ENCODE measurements around the gene EPB41L1.

EPB41L1 gene

GRCh38 chr20:36270744-36271638 is 116.5 kb downstream of the EPB41L1 start:
- no peaks in the 10 kb centered on the region for H3K9me3 ChIP-seq (ENCODE audit: low read length)
- no peaks in the 10 kb centered on the region for H3K27me3 ChIP-seq (ENCODE audit: insufficient read depth, low read length)
- H2AFZ ChIP-seq (ENCODE audit: low read depth, low read length), result no peak overlapping the region
- H3K4me1 ChIP-seq (ENCODE audit: insufficient read depth, low read length), result peaks cover 20% of the 10 kb centered on the region
- no peak overlapping the region for H3K4me3 ChIP-seq (ENCODE audit: low read length)
- H3K36me3 ChIP-seq (ENCODE audit: insufficient read depth, low read length), result no peaks in the 10 kb centered on the region

- Histone ChIP-seq H3K36me3 (ENCODE audit: insufficient read depth, low read length) (no peaks in the 10 kb centered on the region), H3K27me3 (ENCODE audit: insufficient read depth, low read length) (no peaks in the 10 kb centered on the region), H2AFZ (ENCODE audit: low read depth, low read length) (no peak overlapping the region), H3K9me3 (ENCODE audit: low read length) (no peaks in the 10 kb centered on the region), H3K4me3 (ENCODE audit: low read length) (no peak overlapping the region), H3K4me1 (ENCODE audit: insufficient read depth, low read length) (peaks cover 20% of the 10 kb centered on the region)
These were observed 117.4 kb downstream of the EPB41L1 start for GRCh38 chr20:36271639-36272546.

GRCh38 chr20:36272547-36273220 is 118.1 kb downstream of the EPB41L1 start:
- no peaks in the 10 kb centered on the region for H3K36me3 ChIP-seq (ENCODE audit: insufficient read depth, low read length)
- H3K4me1 ChIP-seq (ENCODE audit: insufficient read depth, low read length), result peaks cover 20% of the 10 kb centered on the region
- H3K9me3 ChIP-seq (ENCODE audit: low read length), result no peaks in the 10 kb centered on the region
- no peak overlapping the region for H3K4me3 ChIP-seq (ENCODE audit: low read length)
- no peaks in the 10 kb centered on the region for H3K27me3 ChIP-seq (ENCODE audit: insufficient read depth, low read length)
- no peak overlapping the region for H2AFZ ChIP-seq (ENCODE audit: low read depth, low read length)

GRCh38 chr20:36273414-36274180 is 119.1 kb downstream of the EPB41L1 start:
- Histone ChIP-seq H3K4me1 (ENCODE audit: insufficient read depth, low read length) (peaks cover 18% of the 10 kb centered on the region), H3K9me3 (ENCODE audit: low read length) (no peaks in the 10 kb centered on the region), H3K36me3 (ENCODE audit: insufficient read depth, low read length) (no peaks in the 10 kb centered on the region), H3K27me3 (ENCODE audit: insufficient read depth, low read length) (peaks cover 2% of the 10 kb centered on the region), H2AFZ (ENCODE audit: low read depth, low read length) (peak overlapping the region; percentile 58), H3K4me3 (ENCODE audit: low read length) (peak overlapping the region; percentile 15)

GRCh38 chr20:36274181-36274841 is 119.8 kb downstream of the EPB41L1 start:
- H3K9me3 ChIP-seq (ENCODE audit: low read length), result no peaks in the 10 kb centered on the region
- H3K36me3 ChIP-seq (ENCODE audit: insufficient read depth, low read length), result no peaks in the 10 kb centered on the region
- H3K27me3 ChIP-seq (ENCODE audit: insufficient read depth, low read length), result peaks cover 2% of the 10 kb centered on the region
- peak overlapping the region; percentile 58 for H2AFZ ChIP-seq (ENCODE audit: low read depth, low read length)
- peak overlapping the region; percentile 15 for H3K4me3 ChIP-seq (ENCODE audit: low read length)
- peaks cover 14% of the 10 kb centered on the region for H3K4me1 ChIP-seq (ENCODE audit: insufficient read depth, low read length)

GRCh38 chr20:36275011-36275410 is 120.5 kb downstream of the EPB41L1 start:
- no peaks in the 10 kb centered on the region for H3K9me3 ChIP-seq (ENCODE audit: low read length)
- no peaks in the 10 kb centered on the region for H3K36me3 ChIP-seq (ENCODE audit: insufficient read depth, low read length)
- H3K27me3 ChIP-seq (ENCODE audit: insufficient read depth, low read length), result peaks cover 2% of the 10 kb centered on the region
- H2AFZ ChIP-seq (ENCODE audit: low read depth, low read length), result no peak overlapping the region
- peaks cover 14% of the 10 kb centered on the region for H3K4me1 ChIP-seq (ENCODE audit: insufficient read depth, low read length)
- H3K4me3 ChIP-seq (ENCODE audit: low read length), result no peak overlapping the region

GRCh38 chr20:36275441-36276189 is 121.1 kb downstream of the EPB41L1 start:
- H3K4me1 ChIP-seq (ENCODE audit: insufficient read depth, low read length), result peaks cover 14% of the 10 kb centered on the region
- H3K36me3 ChIP-seq (ENCODE audit: insufficient read depth, low read length), result no peaks in the 10 kb centered on the region
- no peak overlapping the region for H2AFZ ChIP-seq (ENCODE audit: low read depth, low read length)
- peaks cover 2% of the 10 kb centered on the region for H3K27me3 ChIP-seq (ENCODE audit: insufficient read depth, low read length)
- no peaks in the 10 kb centered on the region for H3K9me3 ChIP-seq (ENCODE audit: low read length)
- H3K4me3 ChIP-seq (ENCODE audit: low read length), result no peak overlapping the region

- H3K27me3 ChIP-seq (ENCODE audit: insufficient read depth, low read length), result peaks cover 2% of the 10 kb centered on the region
These were observed 123.0 kb downstream of the EPB41L1 start for GRCh38 chr20:36277546-36277945.

GRCh38 chr20:36279362-36279761 is 124.8 kb downstream of the EPB41L1 start:
- peaks cover 2% of the 10 kb centered on the region for H3K27me3 ChIP-seq (ENCODE audit: insufficient read depth, low read length)
- no peak overlapping the region for H2AFZ ChIP-seq (ENCODE audit: low read depth, low read length)
- H3K36me3 ChIP-seq (ENCODE audit: insufficient read depth, low read length), result no peaks in the 10 kb centered on the region
- H3K9me3 ChIP-seq (ENCODE audit: low read length), result no peaks in the 10 kb centered on the region
- H3K4me1 ChIP-seq (ENCODE audit: insufficient read depth, low read length), result peaks cover 7% of the 10 kb centered on the region
- no peak overlapping the region for H3K4me3 ChIP-seq (ENCODE audit: low read length)

More at GRCh38 chr20:36277546-36277945, 123.0 kb downstream of the EPB41L1 start:
- Histone ChIP-seq H2AFZ (ENCODE audit: low read depth, low read length) (no peak overlapping the region), H3K4me1 (ENCODE audit: insufficient read depth, low read length) (peaks cover 14% of the 10 kb centered on the region), H3K36me3 (ENCODE audit: insufficient read depth, low read length) (no peaks in the 10 kb centered on the region), H3K9me3 (ENCODE audit: low read length) (no peaks in the 10 kb centered on the region), H3K4me3 (ENCODE audit: low read length) (no peak overlapping the region)

- H3K9me3 ChIP-seq (ENCODE audit: low read length), result no peaks in the 10 kb centered on the region
- H2AFZ ChIP-seq (ENCODE audit: low read depth, low read length), result no peak overlapping the region
- peaks cover 2% of the 10 kb centered on the region for H3K27me3 ChIP-seq (ENCODE audit: insufficient read depth, low read length)
- no peak overlapping the region for H3K4me3 ChIP-seq (ENCODE audit: low read length)
- H3K4me1 ChIP-seq (ENCODE audit: insufficient read depth, low read length), result peaks cover 3% of the 10 kb centered on the region
- no peaks in the 10 kb centered on the region for H3K36me3 ChIP-seq (ENCODE audit: insufficient read depth, low read length)
These were observed 125.2 kb downstream of the EPB41L1 start for GRCh38 chr20:36279776-36280175.

- H3K36me3 ChIP-seq (ENCODE audit: insufficient read depth, low read length), result no peaks in the 10 kb centered on the region
- peaks cover 2% of the 10 kb centered on the region for H3K27me3 ChIP-seq (ENCODE audit: insufficient read depth, low read length)
- no peaks in the 10 kb centered on the region for H3K9me3 ChIP-seq (ENCODE audit: low read length)
These were observed 127.3 kb downstream of the EPB41L1 start for GRCh38 chr20:36281785-36282380.

More at GRCh38 chr20:36281785-36282380, 127.3 kb downstream of the EPB41L1 start:
- Histone ChIP-seq H2AFZ (ENCODE audit: low read depth, low read length) (no peak overlapping the region), H3K4me3 (ENCODE audit: low read length) (no peak overlapping the region), H3K4me1 (ENCODE audit: insufficient read depth, low read length) (no peaks in the 10 kb centered on the region)

Data from neuron (in vitro differentiated cells).